OCI-LY1 (cell line): Measurements from ENCODE around the gene SLAIN1.
"Not testable (repeated sequence)": the region's sequence is repeated elsewhere in the genome, so short reads cannot be mapped to it uniquely, and the experiment has no call there.

Source experiments
- H2AFZ ChIP-seq: fragments of 200-600 bp; sonication (generic), shearing (Covaris generic); 2 replicates; pipeline ENCODE4 v1.6.0; 2014; ENCODE audit warnings: antibody characterized with exemption, mild to moderate bottlenecking, low read length
- H3F3A ChIP-seq: fragments of 200-600 bp; sonication (generic), shearing (Covaris generic); 2 replicates; pipeline ENCODE4 v1.6.0; 2014; ENCODE audit warnings: mild to moderate bottlenecking, antibody characterized with exemption, low read length, moderate library complexity; ENCODE audit not compliant: insufficient read depth
- H3K27ac ChIP-seq: fragments of 200-600 bp; sonication (generic); 2 replicates; pipeline ENCODE4 v1.5.1; 2014; ENCODE audit warnings: low read length, mixed run types, mild to moderate bottlenecking, low read depth; ENCODE audit not compliant: poor library complexity, severe bottlenecking
- H3K27me3 ChIP-seq: fragments of 200-600 bp; sonication (generic); 2 replicates; pipeline ENCODE4 v1.6.0; 2014; ENCODE audit warnings: antibody characterized with exemption, mild to moderate bottlenecking, low read length, moderate library complexity; ENCODE audit not compliant: insufficient read depth
- H3K36me3 ChIP-seq: fragments of 200-600 bp; sonication (generic); 2 replicates; pipeline ENCODE4 v1.6.1; 2014; ENCODE audit warnings: mild to moderate bottlenecking, antibody characterized with exemption, low read length, moderate library complexity, mixed read lengths; ENCODE audit not compliant: insufficient read depth
- H3K4me1 ChIP-seq: fragments of 200-600 bp; sonication (generic); 2 replicates; pipeline ENCODE4 v1.5.1; 2014; ENCODE audit warnings: mild to moderate bottlenecking, low read length, moderate library complexity; ENCODE audit not compliant: insufficient read depth, severe bottlenecking
- H3K4me2 ChIP-seq: fragments of 200-600 bp; sonication (generic), shearing (Covaris generic); 2 replicates; pipeline ENCODE4 v1.6.1; 2014; ENCODE audit warnings: low read length
- H3K4me3 ChIP-seq: fragments of 200-600 bp; sonication (generic); 2 replicates; pipeline ENCODE4 v1.5.1; 2014; ENCODE audit warnings: low read length, low read depth, mild to moderate bottlenecking, mixed read lengths; ENCODE audit not compliant: poor library complexity, severe bottlenecking
- H3K79me2 ChIP-seq: fragments of 200-600 bp; shearing (Covaris generic); 2 replicates; pipeline ENCODE4 v1.6.1; 2016; ENCODE audit warnings: mixed run types, low read length, mixed read lengths; ENCODE audit not compliant: insufficient read depth
- H3K9ac ChIP-seq: fragments of 200-600 bp; sonication (generic), shearing (Covaris generic); 2 replicates; pipeline ENCODE4 v1.6.1; 2014; ENCODE audit warnings: mild to moderate bottlenecking, low read length, mixed read lengths
- H3K9me2 ChIP-seq: fragments of 200-600 bp; sonication (generic), shearing (Covaris generic); 2 replicates; pipeline ENCODE4 v1.6.1; 2014; ENCODE audit warnings: low read depth, mild to moderate bottlenecking, low read length, mixed read lengths
- H3K9me3 ChIP-seq: fragments of 200-600 bp; shearing (Covaris generic); 2 replicates; pipeline ENCODE4 v1.6.1; 2014; ENCODE audit warnings: low read length, mixed read lengths
- H4K20me1 ChIP-seq: fragments of 200-600 bp; sonication (generic), shearing (Covaris generic); 2 replicates; pipeline ENCODE4 v1.6.0; 2016; ENCODE audit warnings: mild to moderate bottlenecking, low read length; ENCODE audit not compliant: insufficient read depth
- CTCF ChIP-seq: fragments of 200-600 bp; sonication (generic), shearing (Covaris generic); IDR thresholded peaks from 2 replicates; pipeline ENCODE4 v1.5.1; 2017; ENCODE audit warnings: mild to moderate bottlenecking, antibody characterized with exemption, low read length, moderate library complexity, mixed read lengths
- EZH2 ChIP-seq: fragments of 200-600 bp; sonication (generic), shearing (Covaris generic); IDR thresholded peaks from 2 replicates; pipeline ENCODE4 v1.8.0; 2017; ENCODE audit warnings: borderline replicate concordance, mixed run types, mild to moderate bottlenecking, antibody characterized with exemption, low read length, moderate library complexity, mixed read lengths

The SLAIN1 gene

GRCh38 chr13:77660841-77661250 is 36.6 kb upstream of the SLAIN1 start:
- no peaks in the 10 kb centered on the region for H3F3A ChIP-seq
- H2AFZ ChIP-seq = no peak overlapping the region
- no peaks in the 10 kb centered on the region for H3K36me3 ChIP-seq
- no peaks in the 10 kb centered on the region for H3K4me1 ChIP-seq
- H4K20me1 ChIP-seq = no peaks in the 10 kb centered on the region
- no peaks in the 10 kb centered on the region for H3K9me3 ChIP-seq
- TF ChIP-seq CTCF = no peak
- no peak for TF ChIP-seq EZH2
- H3K27ac ChIP-seq = no peak overlapping the region
- H3K4me3 ChIP-seq = no peak overlapping the region
- no peaks in the 10 kb centered on the region for H3K79me2 ChIP-seq
- H3K9ac ChIP-seq = no peak overlapping the region
- no peaks in the 10 kb centered on the region; the same call in 1 of the 2 replicates for H3K27me3 ChIP-seq
- no peak overlapping the region for H3K4me2 ChIP-seq
- H3K9me2 ChIP-seq = no peaks in the 10 kb centered on the region

- H3K79me2 ChIP-seq, H3K27ac ChIP-seq, H4K20me1 ChIP-seq, H3F3A ChIP-seq, H3K4me2 ChIP-seq, H3K27me3 ChIP-seq, H3K9me2 ChIP-seq, H3K9ac ChIP-seq, H3K4me3 ChIP-seq, H3K4me1 ChIP-seq, H3K9me3 ChIP-seq, H3K36me3 ChIP-seq, H2AFZ ChIP-seq: not testable (repeated sequence)
These were observed 35.2 kb upstream of the SLAIN1 start for GRCh38 chr13:77662301-77662700.

- not testable (repeated sequence) for H4K20me1 ChIP-seq, H3K4me3 ChIP-seq, H3K27ac ChIP-seq, H3K9me2 ChIP-seq, H3F3A ChIP-seq, H3K9me3 ChIP-seq, H2AFZ ChIP-seq, H3K79me2 ChIP-seq, H3K27me3 ChIP-seq, H3K9ac ChIP-seq, H3K36me3 ChIP-seq, H3K4me2 ChIP-seq, H3K4me1 ChIP-seq
These were observed 34.7 kb upstream of the SLAIN1 start for GRCh38 chr13:77662831-77663230.

GRCh38 chr13:77674852-77675251 is 22.6 kb upstream of the SLAIN1 start:
- no peaks in the 10 kb centered on the region for H3K79me2 ChIP-seq
- no peaks in the 10 kb centered on the region for H4K20me1 ChIP-seq
- H3K9ac ChIP-seq = no peak overlapping the region
- H3F3A ChIP-seq = no peaks in the 10 kb centered on the region
- no peak for TF ChIP-seq EZH2
- no peak for TF ChIP-seq CTCF
- no peak overlapping the region for H3K4me3 ChIP-seq
- no peaks in the 10 kb centered on the region; the same call in 1 of the 2 replicates for H3K27me3 ChIP-seq
- no peak overlapping the region for H3K4me2 ChIP-seq
- no peak overlapping the region for H2AFZ ChIP-seq
- no peaks in the 10 kb centered on the region for H3K36me3 ChIP-seq
- no peaks in the 10 kb centered on the region for H3K9me3 ChIP-seq
- no peaks in the 10 kb centered on the region for H3K4me1 ChIP-seq
- H3K9me2 ChIP-seq = no peaks in the 10 kb centered on the region
- no peak overlapping the region for H3K27ac ChIP-seq
